ENCODE data around the gene KLHL17. TPM values are rescaled to one million over a fixed set of nuclear protein-coding genes. Genes with fewer than 3 reads are reported as not detected.
A peak's percentile ranks its signal among the peaks of the same experiment; 100 is the strongest.

KLHL17 gene
- total RNA-seq, 2 donors from 2014 or later = 10.9 to 24.5 TPM

- TF ChIP-seq POLR2A (IDR thresholded peaks at IDR 0.05) (no peak), POLR2AphosphoS5 (IDR thresholded peaks at IDR 0.05) (no peak), CTCF (IDR thresholded peaks at IDR 0.05) (no peak)
- DNase-seq (ENCODE audit: low spot score) = no peak
- intact Hi-C loops (cut with DNase I) = no loop called here
- Histone ChIP-seq H3K4me3 (no peak overlapping the region), H3K27me3 (replicated peaks; ENCODE audit: insufficient read depth) (no peaks in the 10 kb centered on the region), H3K36me3 (no peaks in the 10 kb centered on the region), H3K9me3 (no peaks in the 10 kb centered on the region), H3K4me1 (replicated peaks) (peaks cover 4% of the 10 kb centered on the region), H3K27ac (no peak overlapping the region)
- WGBS = 75% methylated on average over 23 of the region's 24 CpGs
These were observed 36.7 kb downstream of the KLHL17 start for GRCh38 chr1:996851-997712.

GRCh38 chr1:997713-997992, 37.3 kb downstream of the KLHL17 start:
- DNase-seq (ENCODE audit: low spot score) = no peak
- intact Hi-C loops (cut with DNase I) = no loop called here
- no peak overlapping the region for H3K4me3 ChIP-seq
- no peaks in the 10 kb centered on the region for H3K9me3 ChIP-seq
- WGBS = 97% methylated on average over 3 of the region's 3 CpGs
- no peak for TF ChIP-seq POLR2AphosphoS5 (IDR thresholded peaks at IDR 0.05)
- no peak for TF ChIP-seq CTCF (IDR thresholded peaks at IDR 0.05)
- TF ChIP-seq POLR2A (IDR thresholded peaks at IDR 0.05) = no peak
- peaks cover 4% of the 10 kb centered on the region for H3K4me1 ChIP-seq (replicated peaks)
- no peaks in the 10 kb centered on the region for H3K36me3 ChIP-seq
- H3K27ac ChIP-seq = no peak overlapping the region
- no peaks in the 10 kb centered on the region for H3K27me3 ChIP-seq (replicated peaks; ENCODE audit: insufficient read depth)

GRCh38 chr1:997993-998744, 37.8 kb downstream of the KLHL17 start:
- WGBS = 33% methylated on average over 74 of the region's 75 CpGs
- no peaks in the 10 kb centered on the region for H3K9me3 ChIP-seq
- no peaks in the 10 kb centered on the region for H3K36me3 ChIP-seq
- no peak for TF ChIP-seq POLR2AphosphoS5 (IDR thresholded peaks at IDR 0.05)
- no peak for TF ChIP-seq POLR2A (IDR thresholded peaks at IDR 0.05)
- H3K27me3 ChIP-seq (replicated peaks; ENCODE audit: insufficient read depth) = no peaks in the 10 kb centered on the region
- H3K4me3 ChIP-seq = peak overlapping the region; percentile 59 to 71
- H3K4me1 ChIP-seq (replicated peaks) = peaks cover 4% of the 10 kb centered on the region
- no peak for DNase-seq (ENCODE audit: low spot score)
- no peak overlapping the region for H3K27ac ChIP-seq
- intact Hi-C loops (cut with DNase I) = no loop called here

GRCh38 chr1:998745-998994, 38.3 kb downstream of the KLHL17 start:
- intact Hi-C loops (cut with DNase I) = no loop called here
- no peaks in the 10 kb centered on the region for H3K9me3 ChIP-seq
- TF ChIP-seq CTCF (IDR thresholded peaks at IDR 0.05) (no peak), POLR2AphosphoS5 (IDR thresholded peaks at IDR 0.05) (no peak), POLR2A (IDR thresholded peaks at IDR 0.05) (no peak)
- H3K4me1 ChIP-seq (replicated peaks) = peaks cover 4% of the 10 kb centered on the region
- 2% methylated on average over 17 of the region's 27 CpGs for WGBS
- DNase-seq (ENCODE audit: low spot score) = no peak
- H3K36me3 ChIP-seq = no peaks in the 10 kb centered on the region
- no peaks in the 10 kb centered on the region for H3K27me3 ChIP-seq (replicated peaks; ENCODE audit: insufficient read depth)
- peak overlapping the region; percentile 59 to 71 for H3K4me3 ChIP-seq
- H3K27ac ChIP-seq = peak overlapping the region in 1 of 2 donors; percentile 94

- intact Hi-C loops (cut with DNase I) = no loop called here
- WGBS = 1% methylated on average over 53 of the region's 86 CpGs
- TF ChIP-seq CTCF (IDR thresholded peaks at IDR 0.05) (peak in 1 of 4 experiments; percentile 4), POLR2A (IDR thresholded peaks at IDR 0.05) (no peak)
- Histone ChIP-seq H3K9me3 (no peaks in the 10 kb centered on the region), H3K4me1 (replicated peaks) (peaks cover 4% of the 10 kb centered on the region), H3K4me3 (peak overlapping the region; percentile 59 to 71), H3K27ac (peak overlapping the region; percentile 94 to 95), H3K36me3 (no peaks in the 10 kb centered on the region), H3K27me3 (replicated peaks; ENCODE audit: insufficient read depth) (no peaks in the 10 kb centered on the region)
- DNase-seq (ENCODE audit: low spot score) = no peak
These were observed 38.8 kb downstream of the KLHL17 start for GRCh38 chr1:998995-999724.

Data from prostate gland (tissue), 2 donors.